ENCODE data around the gene SULT1C2.

- TF ChIP-seq NFRKB (IDR thresholded peaks at IDR 0.05) (no peak), HDAC2 (CRISPR knock-in tag; IDR thresholded peaks at IDR 0.05) (no peak), ZNF136 (CRISPR knock-in tag; IDR thresholded peaks at IDR 0.05; ENCODE audit: low read depth) (no peak), SIN3A (IDR thresholded peaks at IDR 0.05; ENCODE audit: borderline replicate concordance, low read depth, low read length) (no peak), TGIF2 (CRISPR knock-in tag; IDR thresholded peaks at IDR 0.05) (no peak), ZNF335 (CRISPR knock-in tag; IDR thresholded peaks at IDR 0.05) (no peak)
- TF ChIP-seq, protein P1, sequence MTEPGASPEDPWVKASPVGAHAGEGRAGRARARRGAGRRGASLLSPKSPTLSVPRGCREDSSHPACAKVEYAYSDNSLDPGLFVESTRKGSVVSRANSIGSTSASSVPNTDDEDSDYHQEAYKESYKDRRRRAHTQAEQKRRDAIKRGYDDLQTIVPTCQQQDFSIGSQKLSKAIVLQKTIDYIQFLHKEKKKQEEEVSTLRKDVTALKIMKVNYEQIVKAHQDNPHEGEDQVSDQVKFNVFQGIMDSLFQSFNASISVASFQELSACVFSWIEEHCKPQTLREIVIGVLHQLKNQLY (CRISPR knock-in tag; IDR thresholded peaks at IDR 0.05): no peak
Observed at GRCh38 chr2:108301558-108301957, 12.9 kb downstream of the SULT1C2 start.
